K562 (cell line): ENCODE results near the gene FPR1. TPM values are rescaled to one million over a fixed set of nuclear protein-coding genes. Genes with fewer than 3 reads are reported as not detected.

Experiments
- DEAF1 ChIP-seq: fragments of 450-650 bp; formaldehyde crosslinking; IDR thresholded peaks from 2 replicates; pipeline ENCODE4 v1.4.0; 2020; ENCODE audit warnings: mild to moderate bottlenecking, moderate library complexity
- DLX4 ChIP-seq: fragments of 250-450 bp; sonication (Bioruptor Pico); IDR thresholded peaks from 2 replicates; pipeline ENCODE4 v1.6.1; 2021; ENCODE audit warnings: mild to moderate bottlenecking
- E2F3 ChIP-seq: fragments of 250-450 bp; sonication (Bioruptor Pico); IDR thresholded peaks from 2 replicates; pipeline ENCODE4 v1.4.0; 2020; ENCODE audit warnings: mild to moderate bottlenecking
- EGR1 ChIP-seq: fragments of 450-650 bp; conservative IDR thresholded peaks from 2 replicates; pipeline ENCODE4 v1.6.1; 2017; ENCODE audit warnings: mild to moderate bottlenecking
- ELF2 ChIP-seq: fragments of 250-450 bp; sonication (Bioruptor Pico); IDR thresholded peaks from 2 replicates; pipeline ENCODE4 v1.5.0; 2021; ENCODE audit warnings: mild to moderate bottlenecking
- EP400 ChIP-seq: fragments of 450-650 bp; IDR thresholded peaks from 2 replicates; pipeline ENCODE4 v1.6.1; 2017; ENCODE audit warnings: antibody characterized with exemption, mild to moderate bottlenecking, moderate library complexity
- FOXM1 ChIP-seq, 2 experiments: fragments of 450-650 bp in 1 of 2; sonication (generic) in 1 of 2; formaldehyde crosslinking in 1 of 2; IDR thresholded peaks; 2 replicates each; pipeline versions ENCODE4 v1.6.1 to v1.9.0; 2017 to 2022; ENCODE audit warnings: low read depth in 2 of 2, mild to moderate bottlenecking in 2 of 2, missing genetic modification reagents in 1 of 2, moderate library complexity in 1 of 2
- HDAC1 ChIP-seq, 2 experiments: fragments of 450-650 bp; IDR thresholded peaks; 2 replicates each; pipeline ENCODE4 v1.6.1; 2016 to 2017; ENCODE audit warnings: inconsistent platforms in 1 of 2, mild to moderate bottlenecking in 1 of 2, moderate library complexity in 1 of 2
- KDM4B ChIP-seq, 2 experiments: fragments of 450-650 bp in 1 of 2; sonication (generic) in 1 of 2; IDR thresholded peaks; 2 replicates each; pipeline ENCODE4 v1.6.1; 2016 to 2017; ENCODE audit warnings: borderline replicate concordance in 2 of 2, antibody characterized with exemption in 1 of 2, low read depth in 1 of 2, mild to moderate bottlenecking in 1 of 2
- KLF16 ChIP-seq: IDR thresholded peaks from 2 replicates; pipeline ENCODE4 v1.6.1; 2016; ENCODE audit warnings: antibody characterized with exemption
- MBD2 ChIP-seq: sonication (generic); IDR thresholded peaks from 2 replicates; pipeline ENCODE4 v1.6.1; 2016; ENCODE audit warnings: low read depth, borderline replicate concordance
- MTA3 ChIP-seq: fragments of 450-650 bp; formaldehyde crosslinking; IDR thresholded peaks from 2 replicates; pipeline ENCODE4 v1.6.1; 2017; ENCODE audit warnings: mild to moderate bottlenecking, borderline replicate concordance
- MYC ChIP-seq, 2 experiments: fragments of 250-450 bp in 1 of 2; sonication (Bioruptor Pico) in 1 of 2; IDR thresholded peaks; 2 replicates each; pipeline versions ENCODE4 v1.5.1 to v1.6.1; 2012 to 2021; ENCODE audit warnings: low read depth in 2 of 2, borderline replicate concordance in 1 of 2, improper control_type of control experiment in 1 of 2, low read length in 1 of 2, mild to moderate bottlenecking in 1 of 2, moderate library complexity in 1 of 2
- NCOR1 ChIP-seq: fragments of 450-650 bp; IDR thresholded peaks from 2 replicates; pipeline ENCODE4 v1.6.1; 2016; ENCODE audit warnings: mild to moderate bottlenecking, moderate library complexity
- NR2F6 ChIP-seq: fragments of 450-650 bp; formaldehyde crosslinking; IDR thresholded peaks from 2 replicates; pipeline ENCODE4 v1.4.0; 2020; ENCODE audit warnings: mild to moderate bottlenecking
- PRMT5 ChIP-seq: sonication (generic); formaldehyde crosslinking; IDR thresholded peaks from 2 replicates; pipeline ENCODE4 v1.5.0; 2020; ENCODE audit warnings: missing genetic modification reagents
- TCF7 ChIP-seq: sonication (generic); IDR thresholded peaks from 2 replicates; pipeline ENCODE4 v1.6.1; 2016; ENCODE audit warnings: antibody characterized with exemption, borderline replicate concordance
- ZBTB11 ChIP-seq, 3 experiments: fragments of 200-800 bp in 1 of 3; fragments of 250-450 bp in 1 of 3; fragments of 450-650 bp in 1 of 3; sonication (Bioruptor Pico) in 1 of 3; sonication (Bioruptor generic) in 1 of 3; formaldehyde crosslinking in 1 of 3; IDR thresholded peaks; 2 replicates each; pipeline versions ENCODE4 v1.6.1 to v1.8.0; 2016 to 2022; ENCODE audit warnings: mild to moderate bottlenecking in 2 of 3, missing genetic modification characterization in 2 of 3, missing compliant biosample characterization in 1 of 3, moderate library complexity in 1 of 3
- ZC3H8 ChIP-seq: fragments of 450-650 bp; IDR thresholded peaks from 2 replicates; pipeline ENCODE4 v1.6.1; 2017
- ZNF511 ChIP-seq: sonication (generic); formaldehyde crosslinking; IDR thresholded peaks from 2 replicates; pipeline ENCODE4 v1.8.0; 2022; ENCODE audit warnings: mild to moderate bottlenecking, missing genetic modification reagents
- ZNF589 ChIP-seq: fragments of 200-800 bp; sonication (Bioruptor generic); IDR thresholded peaks from 2 replicates; pipeline ENCODE4 v1.6.1; 2016; ENCODE audit warnings: low read depth, missing genetic modification characterization, missing compliant biosample characterization
- ZZZ3 ChIP-seq: fragments of 450-650 bp; IDR thresholded peaks from 2 replicates; pipeline ENCODE4 v1.6.1; 2016; ENCODE audit warnings: antibody characterized with exemption, mild to moderate bottlenecking, moderate library complexity
- polyA plus RNA-seq, 8 experiments: library from polyadenylated mRNA; depleted of rRNA in 4 of 8; stranded (reverse) in 5 of 8; unstranded in 3 of 8; fragments of >200 nt; fragmentation: Nextera tagmentation in 2 of 8; fragmentation: Illumina TruSeq in 1 of 8; extraction: Ambion mirVana in 2 of 8; extraction: Trizol in 1 of 8; gene quantifications; 2 replicates each; pipeline versions ENCODE4 v1.2.1 to v1.2.3, GENCODE V29; 2011 to 2014; ENCODE audit warnings: inconsistent platforms in 1 of 8, missing spikeins in 1 of 8
- total RNA-seq, 7 experiments: library from RNA; depleted of rRNA in 6 of 7; stranded (reverse); fragments of >200 nt in 6 of 7; fragmentation: Illumina TruSeq in 2 of 7; extraction: Trizol in 2 of 7; gene quantifications; 2 replicates each; pipeline versions ENCODE4 v1.2.1 to v1.2.3, GENCODE V29; 2011 to 2021; ENCODE audit warnings: low replicate concordance in 1 of 7

Gene FPR1
- total and polyA plus RNA-seq, 9 of the 15 experiments (the other 6 are each of a cell fraction or from before 2014, with no cell fraction given): 0.06 to 0.25 (median 0.14) TPM; not detected in 4

- TF ChIP-seq ELF2 (CRISPR knock-in tag): no peak
- TF ChIP-seq ZNF589 (CRISPR knock-in tag): no peak
- peak; percentile 52 for TF ChIP-seq MYC (IDR thresholded peaks at IDR 0.05; ENCODE audit: low read depth, low read length)
- no peak for TF ChIP-seq MYC (CRISPR knock-in tag; IDR thresholded peaks at IDR 0.05; ENCODE audit: borderline replicate concordance, low read depth)
- no peak for TF ChIP-seq ZZZ3
- TF ChIP-seq NR2F6: no peak
- no peak for TF ChIP-seq MBD2
- TF ChIP-seq PRMT5 (CRISPR knock-in tag): no peak
- TF ChIP-seq ZBTB11 (CRISPR knock-in tag; IDR thresholded peaks at IDR 0.05): peak in 1 of 3 experiments; percentile 27; a peak in 1 of 6 replicates
- TF ChIP-seq ZNF511 (CRISPR knock-in tag): no peak
- TF ChIP-seq KDM4B (IDR thresholded peaks at IDR 0.05; ENCODE audit: borderline replicate concordance in 2 of 2, low read depth in 1 of 2): no peak
- TF ChIP-seq NCOR1: peak; percentile 65
- peak; percentile 66; the same call in 1 of the 2 replicates for TF ChIP-seq TCF7
- 0 out of 2 replicates have a peak, but pooled peaks have one; percentile 13 for TF ChIP-seq EGR1
- peak; percentile 5; the same call in 1 of the 2 replicates for TF ChIP-seq MTA3
- 0 out of 2 replicates have a peak, but pooled peaks have one; percentile 12 for TF ChIP-seq E2F3 (CRISPR knock-in tag)
- TF ChIP-seq DLX4 (CRISPR knock-in tag): no peak
- TF ChIP-seq HDAC1 (IDR thresholded peaks at IDR 0.05): peak in 1 of 2 experiments; percentile 53; a peak in 1 of 4 replicates
- TF ChIP-seq DEAF1 (CRISPR knock-in tag): 0 out of 2 replicates have a peak, but pooled peaks have one; percentile 7
- peak; percentile 24; the same call in 1 of the 2 replicates for TF ChIP-seq KLF16
- no peak for TF ChIP-seq ZC3H8
- TF ChIP-seq FOXM1 (IDR thresholded peaks at IDR 0.05; ENCODE audit: low read depth): peak; percentile 32; the same call in 1 of the 2 replicates
- TF ChIP-seq FOXM1 (CRISPR knock-in tag; IDR thresholded peaks at IDR 0.05; ENCODE audit: low read depth): no peak
- TF ChIP-seq EP400: peak; percentile 38; the same call in 1 of the 2 replicates
Observed at GRCh38 chr19:51701468-51702100, 50.1 kb downstream of the FPR1 start (continued).
